GM19397 (cell line): ENCODE data around the gene NDUFS7.
"Not testable (repeated sequence)": the region's sequence is repeated elsewhere in the genome, so short reads cannot be mapped to it uniquely, and the experiment has no call there.

Source experiments
- ATAC-seq: cut with Tn5 transposase; IDR thresholded peaks from one replicate; pipeline ENCODE4 v1.9.1; 2021; ENCODE audit warnings: mild to moderate bottlenecking, moderate library complexity; ENCODE audit not compliant: unreplicated experiment

NDUFS7 gene

DNA sequence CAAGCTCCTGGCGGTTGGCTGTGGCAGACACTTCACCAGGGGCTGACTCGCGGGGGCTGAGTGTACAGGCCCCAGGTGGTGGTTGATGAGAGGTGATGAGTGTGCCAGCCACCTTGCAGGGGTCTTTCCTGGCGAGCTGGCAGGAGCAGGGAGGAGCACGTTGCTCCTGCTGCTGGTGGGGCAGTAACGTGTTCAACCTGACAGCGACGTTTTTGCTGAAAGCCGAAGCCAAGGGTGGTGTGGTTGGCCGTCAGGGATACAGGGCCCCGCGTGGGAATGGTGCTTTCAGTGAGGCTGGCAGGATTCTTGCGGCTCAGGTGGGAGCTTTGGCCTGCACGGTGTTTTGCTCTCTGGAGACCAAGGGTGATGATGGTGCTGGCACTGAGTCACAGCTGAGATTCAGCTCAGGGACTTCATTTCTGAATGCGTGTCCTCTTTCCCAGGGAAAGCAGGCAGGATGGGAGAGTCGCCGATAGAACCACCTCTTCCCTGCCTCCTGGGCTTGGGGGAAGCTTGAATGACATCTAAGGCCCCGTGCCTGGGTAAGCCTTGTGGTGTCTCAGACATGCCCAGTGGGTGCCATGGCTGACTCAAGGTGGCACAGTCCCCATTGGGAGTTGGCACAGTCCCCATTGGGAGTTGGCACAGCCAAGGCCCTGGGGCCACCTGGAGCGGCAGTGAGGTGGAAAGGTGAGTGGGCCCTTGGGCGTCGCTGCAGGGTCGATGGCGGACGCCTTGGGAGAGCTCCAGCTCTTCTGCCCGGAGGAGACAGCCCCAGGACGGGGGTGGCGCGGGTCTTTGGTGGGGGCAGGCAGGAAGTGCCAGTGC, 32.5 kb downstream of the NDUFS7 start:
- ATAC-seq, result no peak

DNA sequence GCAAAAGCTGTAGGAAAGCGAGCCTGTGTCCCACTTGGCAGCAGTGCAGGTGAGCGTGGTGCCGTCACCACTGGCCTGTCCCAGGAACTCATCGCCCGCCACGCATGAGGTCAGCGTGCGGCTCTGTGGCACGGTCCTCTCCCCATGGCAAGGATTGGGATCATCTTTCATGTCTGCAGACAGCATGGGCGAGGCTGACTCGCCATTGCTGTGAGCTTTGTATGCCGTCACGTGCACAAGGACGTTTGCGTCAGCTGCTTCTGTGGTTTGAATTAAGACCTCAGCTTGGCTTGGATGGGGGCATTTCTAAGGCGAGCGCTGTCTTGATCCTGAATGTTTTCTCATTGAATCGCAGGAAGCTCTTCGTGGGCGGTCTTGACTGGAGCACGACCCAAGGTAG, 33.4 kb downstream of the NDUFS7 start:
- no peak for ATAC-seq

DNA sequence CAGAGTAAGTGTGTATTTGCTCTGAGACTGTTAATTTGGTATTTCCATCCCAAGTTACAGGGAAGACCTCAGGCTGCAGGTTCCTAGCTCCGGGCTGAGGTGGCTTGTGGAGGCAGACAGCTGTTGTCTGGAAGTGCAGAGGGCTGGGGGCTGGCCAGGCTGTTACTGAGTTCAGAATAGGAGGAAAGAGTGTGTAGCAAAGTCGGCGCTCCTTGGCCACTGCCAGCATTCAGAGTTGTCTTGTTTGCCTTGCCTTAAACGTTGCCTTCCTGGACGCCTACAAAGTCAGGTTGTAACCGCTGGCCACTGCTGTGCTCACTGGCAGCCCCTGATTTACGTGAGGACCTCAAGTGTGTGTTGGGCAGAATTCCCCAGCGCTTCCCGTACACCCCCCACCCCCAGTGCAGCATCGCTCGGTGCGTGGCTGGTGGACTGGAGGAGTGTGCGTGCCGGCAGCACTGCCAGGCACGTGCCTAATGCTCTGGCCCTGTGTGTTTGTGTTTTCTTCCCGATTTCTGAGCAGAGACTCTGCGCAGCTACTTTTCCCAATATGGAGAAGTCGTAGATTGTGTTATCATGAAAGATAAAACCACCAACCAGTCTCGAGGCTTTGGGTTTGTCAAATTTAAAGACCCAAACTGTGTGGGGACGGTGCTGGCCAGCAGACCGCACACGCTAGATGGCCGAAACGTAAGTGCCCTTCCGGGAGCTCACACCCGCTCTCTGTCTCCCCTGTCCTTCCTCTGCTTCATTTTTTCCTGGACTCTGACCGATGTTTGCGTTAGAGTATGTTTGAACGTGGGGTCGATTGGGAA, 34.2 kb downstream of the NDUFS7 start:
- no peak for ATAC-seq

DNA sequence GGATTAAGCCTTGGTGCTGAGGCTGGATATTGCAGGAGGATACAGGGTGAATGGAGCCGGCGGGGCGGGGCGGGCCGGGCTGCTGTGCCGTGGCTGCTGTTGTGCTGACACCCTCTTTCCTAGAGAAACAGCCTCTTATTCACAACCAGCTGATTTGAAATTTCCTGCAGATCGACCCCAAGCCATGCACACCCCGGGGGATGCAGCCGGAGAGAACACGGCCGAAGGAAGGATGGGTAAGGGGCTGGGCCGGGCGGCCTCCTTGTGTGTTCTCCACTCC, 34.7 kb downstream of the NDUFS7 start:
- no peak for ATAC-seq

DNA sequence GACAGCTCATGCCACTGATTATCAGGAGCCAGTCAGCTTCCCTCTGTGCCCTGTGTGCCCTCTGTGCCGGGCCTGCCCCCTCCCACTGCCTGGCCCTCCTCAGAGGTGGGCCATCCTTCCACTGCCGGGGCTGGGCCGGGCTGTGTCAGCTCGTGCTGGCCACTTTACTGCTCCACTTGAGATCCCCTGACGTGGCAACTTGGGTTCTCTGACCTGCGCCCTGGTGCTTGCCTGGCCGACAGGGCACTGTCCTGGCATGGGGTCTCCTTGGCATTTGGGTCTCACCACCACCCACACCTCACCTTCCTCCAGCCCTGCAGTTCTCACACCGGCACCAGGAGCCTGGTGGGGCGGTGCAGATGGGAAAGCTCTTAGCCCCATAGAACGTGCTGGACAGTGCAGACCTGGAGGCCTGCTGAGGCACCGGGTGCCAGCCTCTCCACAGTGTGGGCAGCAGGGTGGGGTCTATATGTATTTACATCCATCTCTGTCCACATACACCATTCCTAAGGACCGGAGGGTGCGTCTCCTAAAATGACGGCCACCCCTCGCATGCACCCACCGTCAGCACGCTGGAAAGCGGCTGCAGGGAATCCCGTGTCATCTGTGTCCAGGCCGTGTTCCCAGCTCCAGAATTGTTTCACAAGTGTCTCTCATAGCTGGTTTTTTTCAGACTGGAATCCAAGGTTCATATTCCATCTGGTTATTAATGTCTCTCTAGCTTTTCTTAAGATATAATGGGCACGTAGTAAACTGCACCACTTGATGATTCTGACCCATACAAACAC, 35.4 kb downstream of the NDUFS7 start:
- no peak for ATAC-seq

DNA sequence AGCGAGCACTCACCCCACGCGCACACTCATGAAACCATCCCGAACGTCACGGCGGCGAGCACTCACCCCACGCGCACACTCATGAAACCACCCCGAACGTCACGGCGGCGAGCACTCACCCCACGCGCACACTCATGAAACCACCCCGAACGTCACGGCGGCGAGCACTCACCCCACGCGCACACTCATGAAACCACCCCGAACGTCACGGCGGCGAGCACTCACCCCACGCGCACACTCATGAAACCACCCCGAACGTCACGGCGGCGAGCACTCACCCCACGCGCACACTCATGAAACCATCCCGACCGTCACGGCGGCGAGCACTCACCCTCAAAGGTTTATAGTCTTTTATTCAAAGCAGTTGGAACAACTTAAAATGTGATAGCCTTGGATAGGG, 36.4 kb downstream of the NDUFS7 start:
- ATAC-seq, result not testable (repeated sequence)

DNA sequence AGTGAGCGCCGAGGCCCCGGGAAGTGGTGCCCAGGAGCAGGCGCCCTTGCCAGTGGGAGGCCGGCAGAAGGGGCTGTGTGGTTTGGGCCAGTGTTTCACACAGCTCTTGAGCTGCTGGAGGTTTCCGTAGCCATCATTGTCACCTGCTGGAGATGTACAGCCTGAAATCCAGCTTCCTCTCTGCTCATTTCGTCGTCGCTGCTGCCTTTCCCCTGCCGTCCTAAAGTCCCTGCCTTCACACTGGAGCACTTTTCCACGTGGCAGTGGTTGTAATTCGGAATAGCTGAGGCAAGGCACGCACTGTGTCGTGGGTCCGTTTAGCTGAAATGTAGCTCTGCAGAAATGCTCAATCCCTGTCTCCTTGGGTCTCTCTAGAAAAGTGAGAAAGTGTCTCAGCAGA, 36.9 kb downstream of the NDUFS7 start:
- ATAC-seq, result no peak

DNA sequence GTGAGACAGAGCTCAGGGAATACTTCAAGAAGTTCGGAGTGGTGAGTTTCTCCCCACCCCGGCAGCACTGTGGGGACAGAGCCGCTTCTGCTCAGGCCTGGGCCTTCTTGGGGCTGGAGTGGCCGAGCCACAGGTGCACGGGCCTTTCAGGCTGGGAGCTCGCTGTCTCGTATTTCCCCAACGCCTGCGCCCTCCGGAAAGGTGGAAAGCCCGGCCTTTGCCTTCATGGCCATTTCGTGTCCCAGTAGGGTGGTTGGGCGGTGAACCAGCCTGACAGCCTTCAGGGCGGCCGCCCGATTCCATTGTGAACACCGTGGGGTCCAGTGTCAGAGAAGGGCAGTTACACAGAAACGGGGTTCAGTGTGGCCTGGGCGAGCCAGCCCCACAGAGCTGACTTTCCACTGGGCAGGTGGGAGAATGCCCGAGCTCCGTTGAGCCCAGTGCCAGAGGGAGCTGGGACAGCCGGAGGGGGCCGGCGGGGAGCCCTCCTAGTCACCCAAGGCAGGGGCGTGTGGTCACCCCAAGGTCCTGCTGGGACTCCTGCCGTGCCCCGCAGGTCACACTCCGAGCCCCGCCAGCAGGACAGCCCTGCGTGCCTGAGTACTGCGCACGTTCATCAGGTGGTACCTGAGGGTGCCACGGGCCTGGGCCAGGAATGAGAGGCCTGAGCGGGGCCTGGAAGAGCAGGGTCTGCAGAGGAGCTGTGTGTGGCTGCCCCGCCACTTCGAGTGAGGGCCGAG, 37.7 kb downstream of the NDUFS7 start:
- ATAC-seq, result no peak

DNA sequence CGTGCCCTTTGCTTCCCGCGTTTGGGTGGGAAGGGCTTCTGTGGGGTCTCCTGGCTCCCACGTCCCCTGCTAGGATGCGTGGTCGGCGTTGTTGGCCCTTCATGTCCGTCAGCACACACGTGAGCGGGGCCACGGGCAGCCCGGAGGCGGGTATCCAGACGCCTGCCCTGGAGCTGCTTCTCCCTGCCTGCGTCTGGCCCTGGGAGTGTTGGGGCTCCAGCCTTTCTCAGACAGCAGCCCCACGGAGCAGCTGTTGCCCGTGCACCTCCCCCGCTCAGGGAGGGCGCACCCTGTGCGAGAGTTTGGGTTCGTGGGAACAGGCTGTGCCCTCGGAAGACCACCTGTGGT, 38.2 kb downstream of the NDUFS7 start:
- no peak for ATAC-seq

DNA sequence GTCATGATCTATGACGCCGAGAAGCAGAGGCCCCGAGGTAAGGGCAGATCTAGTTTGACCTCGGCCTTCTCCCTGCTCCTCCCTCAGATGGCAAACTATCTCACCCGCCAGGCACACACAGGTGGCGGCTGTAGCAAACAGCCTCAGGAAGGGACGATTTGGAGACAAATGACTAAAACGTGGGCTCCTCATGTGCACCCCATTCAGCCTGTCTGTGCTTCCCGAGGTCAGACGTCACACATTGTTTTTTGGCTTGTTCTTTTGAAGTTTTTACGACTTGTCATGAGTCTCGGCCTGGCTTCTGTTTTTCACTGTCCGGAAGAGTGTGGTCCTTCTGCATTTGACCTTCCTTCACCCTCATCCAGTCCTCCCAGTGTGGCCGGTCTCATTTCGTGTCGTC, 38.7 kb downstream of the NDUFS7 start:
- ATAC-seq, result no peak

DNA sequence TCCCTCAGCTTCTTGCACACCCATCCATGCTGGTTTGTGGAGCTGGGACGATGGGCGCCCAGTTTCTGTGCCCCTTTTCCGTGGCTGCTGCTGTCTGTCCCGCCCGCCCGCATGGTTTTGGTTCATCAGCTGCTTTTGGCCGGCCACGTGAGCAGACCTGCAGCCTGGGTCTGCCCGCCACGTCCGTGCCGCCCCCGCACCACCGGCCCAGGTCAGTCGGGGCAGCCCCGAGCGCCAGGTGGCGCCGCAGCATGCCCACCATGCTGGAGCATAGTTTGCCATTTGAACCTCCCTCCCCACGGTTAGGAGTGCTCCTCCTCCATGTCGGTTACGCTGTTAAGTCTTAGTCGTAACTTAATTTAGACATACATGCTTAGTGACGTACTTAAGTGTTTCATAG, 39.2 kb downstream of the NDUFS7 start:
- ATAC-seq, result no peak

DNA sequence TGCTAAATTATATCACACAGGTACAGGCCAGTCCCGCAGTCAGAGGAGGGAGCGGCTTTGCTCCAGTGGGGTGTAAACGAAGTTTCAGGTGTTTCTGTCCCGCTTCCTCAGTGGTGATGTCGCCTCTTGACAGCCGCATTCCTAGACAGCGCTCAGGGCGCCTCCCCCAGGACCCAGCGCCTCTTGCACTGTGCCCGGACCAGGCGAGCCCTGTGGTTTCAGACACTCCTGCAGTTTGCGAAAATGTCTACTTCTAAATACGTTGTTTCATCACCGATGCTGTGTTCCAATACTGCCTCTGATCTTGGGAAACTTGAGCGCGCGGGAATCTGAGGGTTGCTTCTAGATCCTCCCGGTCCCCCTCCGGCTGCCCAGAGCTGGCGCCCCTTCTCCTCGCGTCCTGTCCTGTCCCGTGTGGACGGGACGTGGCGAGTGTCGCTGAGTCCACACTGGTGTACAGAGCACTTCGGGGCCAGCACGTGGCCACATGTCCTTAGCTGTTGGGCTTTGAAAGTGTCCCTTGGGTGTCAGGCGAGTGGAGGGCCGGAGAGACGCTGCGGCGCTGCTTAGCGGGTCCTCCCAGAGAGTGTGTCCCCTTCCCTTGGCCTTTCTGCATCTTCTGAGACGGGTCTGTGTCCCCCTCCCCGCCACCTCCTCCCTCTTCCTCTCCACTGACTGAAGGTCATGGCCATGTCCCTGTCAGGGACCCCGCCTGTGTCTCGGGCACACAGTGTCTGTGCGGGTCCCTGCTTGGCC, 39.9 kb downstream of the NDUFS7 start:
- ATAC-seq, result no peak

DNA sequence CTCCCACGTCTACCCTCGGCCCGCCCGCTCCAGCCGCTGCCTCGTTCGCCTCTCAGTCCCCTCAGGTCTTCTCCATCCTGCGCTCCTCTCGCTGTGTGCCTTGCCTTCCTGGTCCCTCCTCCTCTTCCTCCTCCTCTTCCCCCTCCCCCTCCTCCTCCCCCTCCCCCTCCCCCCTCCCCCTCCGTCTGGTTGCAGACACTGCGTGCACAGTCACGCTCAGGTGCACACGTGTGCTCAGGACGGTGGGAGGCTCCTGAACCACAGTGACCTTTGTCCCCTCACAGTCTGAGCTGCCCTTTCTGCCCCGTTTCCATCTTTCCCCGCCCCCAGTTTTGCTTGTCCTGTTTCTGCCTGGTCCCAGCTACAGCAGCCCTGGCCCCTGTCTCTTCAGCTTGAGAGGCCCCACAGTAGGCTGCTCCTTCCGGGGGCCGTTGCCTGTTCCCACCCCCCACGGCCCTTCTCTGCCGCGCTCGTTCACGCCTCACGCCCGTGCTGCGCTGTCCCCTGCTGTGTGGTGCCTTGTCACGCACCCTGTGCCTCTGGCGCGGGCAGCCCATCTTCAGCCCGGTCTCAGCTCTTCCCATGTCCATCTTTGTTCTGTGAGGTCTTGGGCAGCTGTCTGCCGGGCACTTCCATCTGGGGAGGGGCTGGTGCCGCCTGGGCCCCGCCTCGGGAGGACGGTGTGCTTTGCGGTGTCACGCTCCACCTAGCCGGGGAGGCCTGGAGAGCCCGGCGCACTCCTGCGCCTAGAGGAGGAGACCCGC, 40.7 kb downstream of the NDUFS7 start:
- no peak for ATAC-seq

DNA sequence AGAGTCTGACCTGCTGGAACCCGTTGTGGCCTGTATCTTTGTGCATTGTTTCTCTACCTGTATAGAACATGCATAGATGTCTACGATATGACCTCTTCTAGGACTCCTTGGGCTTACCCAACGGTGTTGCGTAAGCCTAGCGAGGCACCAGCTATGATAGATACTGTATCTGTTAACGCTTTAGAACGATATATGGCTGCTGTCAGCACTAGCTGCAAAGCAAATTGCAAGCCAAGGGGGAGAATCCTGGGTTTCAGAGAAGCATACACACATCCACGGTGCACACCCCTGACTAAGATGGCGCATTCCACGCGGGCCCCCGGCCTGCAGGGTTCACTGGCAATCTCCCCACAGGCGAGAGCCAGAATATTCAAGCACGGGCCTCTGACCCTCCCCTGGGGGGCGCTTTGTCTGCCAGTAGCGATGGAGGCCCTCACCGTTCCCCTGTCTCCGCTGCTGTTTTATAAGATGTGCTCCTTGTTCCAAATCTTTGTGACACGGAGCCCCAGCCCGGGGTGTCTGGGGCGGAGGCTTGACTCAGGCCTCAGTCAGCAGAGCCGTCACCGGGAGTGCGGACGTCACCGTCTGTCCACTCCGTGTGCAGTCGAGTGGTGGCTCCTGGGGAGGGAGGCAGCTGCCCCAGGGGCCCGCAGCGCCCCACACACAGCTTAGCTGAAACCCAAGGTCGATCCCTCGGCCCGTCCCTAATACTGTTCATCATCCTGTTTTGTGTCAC, 41.6 kb downstream of the NDUFS7 start:
- no peak for ATAC-seq

DNA sequence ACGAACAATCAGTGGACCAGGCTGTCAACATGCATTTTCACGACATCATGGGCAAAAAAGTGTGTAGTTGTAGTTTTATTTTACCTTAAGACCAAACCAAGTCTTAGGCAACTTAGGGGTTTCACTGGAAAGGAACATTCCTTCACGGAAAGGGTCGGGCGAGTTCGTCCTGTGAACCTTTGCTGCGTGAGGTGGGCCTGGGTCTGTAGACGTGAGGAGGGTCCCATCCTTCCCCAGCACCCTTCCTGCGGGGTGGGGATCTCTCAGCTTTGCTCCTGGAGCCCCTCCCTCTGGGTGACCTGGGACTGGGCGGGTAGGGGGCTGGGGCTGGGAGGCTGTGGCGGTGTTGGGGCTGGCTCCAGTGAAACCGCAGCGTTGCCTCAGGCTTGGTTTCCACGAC, 42.2 kb downstream of the NDUFS7 start:
- ATAC-seq, result no peak

DNA sequence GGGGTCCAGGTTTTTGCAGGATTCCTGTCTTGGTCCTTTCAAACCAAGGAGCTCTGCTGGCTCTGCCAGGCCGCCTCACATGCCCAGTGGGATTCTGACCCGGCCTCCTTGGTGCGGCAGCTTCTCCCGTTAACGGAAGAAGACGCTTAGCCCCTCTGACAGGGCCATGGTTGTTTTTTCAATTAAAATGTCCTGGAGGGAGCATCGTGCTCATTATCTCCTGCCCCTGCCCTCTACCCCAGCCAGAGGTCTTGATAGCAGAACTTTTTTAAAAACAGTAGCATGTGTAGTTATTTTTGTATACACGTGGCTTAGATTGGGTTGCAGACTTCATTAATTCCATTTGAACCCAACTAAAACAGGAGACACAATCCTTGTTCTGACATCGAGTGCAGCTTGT, 43.0 kb downstream of the NDUFS7 start:
- no peak for ATAC-seq

DNA sequence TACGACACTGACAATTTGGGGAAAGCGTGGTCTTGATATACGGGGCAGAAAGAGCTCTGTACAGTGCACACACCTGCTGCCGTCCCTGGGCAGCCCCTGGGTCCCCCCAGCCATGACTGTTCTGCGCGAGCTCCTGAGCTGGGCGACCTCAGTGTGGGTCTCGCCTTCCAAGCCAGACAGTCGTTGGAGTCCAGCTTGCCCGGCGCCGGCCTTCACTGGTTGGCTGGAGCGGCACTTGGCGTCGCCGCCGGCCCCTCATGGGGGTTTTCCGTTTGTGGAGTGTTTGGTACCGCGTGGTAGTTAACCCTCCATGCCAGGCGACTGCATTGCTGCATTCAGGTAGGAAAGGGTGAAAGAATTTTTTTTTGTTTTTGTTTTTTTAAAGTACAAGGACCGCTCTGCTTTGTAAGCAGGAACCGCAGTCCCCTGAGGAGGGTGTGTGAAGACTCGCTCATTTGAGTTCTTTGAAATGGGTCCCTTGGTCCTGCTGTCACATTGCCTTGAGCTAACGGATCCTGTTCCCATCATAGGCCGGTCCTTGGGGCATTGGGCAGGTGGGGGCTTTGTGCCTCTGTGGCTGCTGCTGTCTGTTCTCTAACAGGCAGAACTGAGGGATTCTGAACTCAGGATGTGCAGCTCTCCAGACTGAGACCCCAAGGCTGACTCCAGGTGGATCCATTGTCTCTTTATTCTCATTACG, 43.7 kb downstream of the NDUFS7 start:
- no peak for ATAC-seq

DNA sequence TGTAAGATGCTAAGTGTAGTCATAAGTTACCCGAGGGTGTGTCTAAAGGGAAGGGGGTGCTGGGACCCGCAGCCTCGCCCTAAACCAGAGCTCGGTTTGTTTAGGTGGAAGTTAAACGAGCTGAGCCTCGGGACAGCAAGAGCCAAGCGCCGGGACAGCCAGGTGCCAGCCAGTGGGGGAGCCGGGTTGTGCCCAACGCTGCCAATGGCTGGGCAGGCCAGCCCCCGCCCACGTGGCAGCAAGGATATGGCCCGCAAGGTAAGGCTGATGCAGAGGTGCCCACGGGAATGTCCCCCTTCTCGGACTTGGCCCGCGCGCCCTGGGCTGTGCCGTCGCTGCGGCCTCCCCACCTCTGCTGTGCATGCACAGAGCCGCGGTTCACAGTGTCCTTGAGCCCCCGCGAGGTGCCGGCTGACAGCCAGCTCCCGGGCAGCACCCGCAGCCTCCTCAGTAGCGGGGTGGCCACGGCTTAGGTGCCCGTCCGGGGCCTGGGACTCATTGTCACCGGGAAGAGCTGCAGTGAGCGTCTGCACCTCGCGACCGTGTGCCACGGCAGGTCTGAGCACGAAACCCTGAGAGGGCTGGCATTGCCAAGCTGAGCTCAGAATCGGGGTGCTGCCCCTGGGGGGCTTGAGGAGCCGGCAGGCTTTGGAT, 45.2 kb downstream of the NDUFS7 start:
- ATAC-seq, result no peak
